Chondrocyte (in vitro differentiated cells): ENCODE measurements around the gene TCERG1L. TPM values are rescaled to one million over a fixed set of nuclear protein-coding genes. Genes with fewer than 3 reads are reported as not detected.

Source experiments
- DNase-seq: peaks from one replicate; pipeline ENCODE4 v3.0.0; 2021; ENCODE audit warnings: mixed read lengths, low spot score
- H3K27ac Mint-ChIP-seq: one replicate; pipeline ENCODE4 v1.8.0; 2021; ENCODE audit warnings: mild to moderate bottlenecking, moderate library complexity, mixed read lengths; ENCODE audit not compliant: unreplicated experiment
- H3K27me3 Mint-ChIP-seq: 2 replicates; pipeline ENCODE4 v1.8.0; 2021; ENCODE audit warnings: low read depth, mixed read lengths
- H3K36me3 Mint-ChIP-seq: 2 replicates; pipeline ENCODE4 v1.8.0; 2021; ENCODE audit warnings: low read depth, mixed read lengths
- H3K4me1 Mint-ChIP-seq: 2 replicates; pipeline ENCODE4 v1.8.0; 2021; ENCODE audit warnings: low read depth, mild to moderate bottlenecking, mixed read lengths
- H3K4me3 Mint-ChIP-seq: one replicate; pipeline ENCODE4 v1.8.0; 2021; ENCODE audit warnings: mild to moderate bottlenecking, moderate library complexity, mixed read lengths; ENCODE audit not compliant: unreplicated experiment
- H3K9me3 Mint-ChIP-seq: 2 replicates; pipeline ENCODE4 v1.8.0; 2021; ENCODE audit warnings: low read depth, mixed read lengths
- CTCF ChIP-seq: fragments of 200-600 bp; sonication (generic); IDR thresholded peaks from 2 replicates; pipeline ENCODE4 v1.5.0; 2021; ENCODE audit warnings: antibody characterized with exemption, mild to moderate bottlenecking, moderate library complexity
- total RNA-seq: library from RNA; stranded (reverse); gene quantifications from 3 replicates; pipeline ENCODE4 v1.2.1, GENCODE V29; 2021

Gene TCERG1L
- total RNA-seq, 1 donor from 2014 or later: not detected

- DNase-seq: no peak
- Mint-ChIP-seq H3K27me3 (no peaks in the 10 kb centered on the region), H3K4me1 (no peaks in the 10 kb centered on the region), H3K4me3 (no peak overlapping the region), H3K9me3 (peaks cover 24% of the 10 kb centered on the region), H3K27ac (no peak overlapping the region), H3K36me3 (no peaks in the 10 kb centered on the region)
- TF ChIP-seq CTCF: no peak
Observed at GRCh38 chr10:131269776-131270460, 41.6 kb downstream of the TCERG1L start.

DNA sequence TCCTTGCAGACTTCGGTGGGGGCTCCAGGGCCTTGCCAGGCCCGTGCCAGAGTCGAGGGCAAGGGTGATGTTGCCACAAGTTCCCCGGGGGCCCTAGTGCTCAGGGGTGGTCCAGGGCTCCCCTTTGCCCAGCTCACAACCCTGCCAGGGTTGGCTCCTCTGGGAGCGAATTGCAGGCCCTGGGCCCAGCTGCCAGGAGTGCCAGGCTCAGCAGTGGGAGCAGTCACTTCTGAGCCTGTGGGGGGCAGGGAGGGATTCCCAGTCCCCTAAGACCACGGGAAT, 43.8 kb downstream of the TCERG1L start:
- TF ChIP-seq CTCF: no peak
- DNase-seq: no peak
- Mint-ChIP-seq H3K4me1 (no peaks in the 10 kb centered on the region), H3K9me3 (peaks cover 31% of the 10 kb centered on the region), H3K4me3 (no peak overlapping the region), H3K27me3 (no peaks in the 10 kb centered on the region), H3K27ac (no peak overlapping the region), H3K36me3 (no peaks in the 10 kb centered on the region)

DNA sequence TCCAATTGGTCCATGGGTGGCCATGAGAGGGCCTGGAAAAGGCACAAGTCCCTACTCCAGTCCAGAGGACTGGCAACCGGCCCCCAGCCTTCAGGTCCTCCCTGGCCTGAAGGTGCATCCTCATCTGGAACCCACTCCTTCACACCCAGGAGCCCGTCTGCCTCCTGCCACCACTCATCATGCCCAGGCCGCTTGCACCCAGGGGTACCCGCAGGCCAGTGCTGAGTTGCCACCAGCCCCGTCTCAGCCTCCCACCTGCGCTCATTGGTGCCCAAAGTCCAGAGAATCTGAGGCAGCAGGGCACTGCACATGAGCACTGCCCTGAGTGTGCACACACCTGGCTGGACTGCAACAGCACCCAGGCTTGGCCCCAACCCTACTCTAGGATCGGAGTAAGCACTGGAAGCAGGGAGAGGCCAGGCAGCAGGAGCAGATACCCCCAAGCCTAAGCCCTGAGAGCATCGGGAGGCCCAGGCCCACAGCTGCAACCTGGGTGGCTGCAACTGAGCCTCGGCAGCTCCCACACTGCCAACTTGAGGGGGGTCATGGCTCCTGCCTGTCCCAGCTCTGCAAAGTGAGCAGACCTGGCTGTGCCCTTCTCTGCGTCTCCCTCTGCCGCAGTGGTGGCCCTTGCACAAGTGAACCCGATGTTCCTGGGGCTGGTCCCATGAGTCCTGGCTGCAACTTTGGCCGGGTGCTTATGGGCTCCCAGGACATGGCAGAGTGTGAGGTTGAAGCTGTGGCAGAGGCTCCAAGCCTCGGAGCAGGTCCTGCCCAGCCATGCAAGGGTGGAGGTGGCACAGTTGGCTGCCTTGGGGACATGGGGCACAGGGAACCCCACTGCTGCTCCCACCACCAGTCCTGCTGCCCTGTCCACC, 44.3 kb downstream of the TCERG1L start:
- H3K27me3 Mint-ChIP-seq: no peaks in the 10 kb centered on the region
- H3K4me3 Mint-ChIP-seq: no peak overlapping the region
- no peaks in the 10 kb centered on the region for H3K4me1 Mint-ChIP-seq
- peaks cover 31% of the 10 kb centered on the region for H3K9me3 Mint-ChIP-seq
- DNase-seq: no peak
- H3K27ac Mint-ChIP-seq: no peak overlapping the region
- TF ChIP-seq CTCF: no peak
- no peaks in the 10 kb centered on the region for H3K36me3 Mint-ChIP-seq

GRCh38 chr10:131264110-131264788, 47.3 kb downstream of the TCERG1L start:
- no peaks in the 10 kb centered on the region for H3K27me3 Mint-ChIP-seq
- no peak for TF ChIP-seq CTCF
- no peaks in the 10 kb centered on the region for H3K4me1 Mint-ChIP-seq
- no peaks in the 10 kb centered on the region for H3K36me3 Mint-ChIP-seq
- no peak overlapping the region for H3K27ac Mint-ChIP-seq
- H3K9me3 Mint-ChIP-seq: peaks cover 23% of the 10 kb centered on the region
- DNase-seq: no peak
- no peak overlapping the region for H3K4me3 Mint-ChIP-seq

- peaks cover 19% of the 10 kb centered on the region for H3K9me3 Mint-ChIP-seq
- no peak overlapping the region for H3K4me3 Mint-ChIP-seq
- no peaks in the 10 kb centered on the region for H3K27me3 Mint-ChIP-seq
- no peaks in the 10 kb centered on the region for H3K36me3 Mint-ChIP-seq
- no peak for DNase-seq
- H3K4me1 Mint-ChIP-seq: no peaks in the 10 kb centered on the region
- TF ChIP-seq CTCF: no peak
- no peak overlapping the region for H3K27ac Mint-ChIP-seq
Observed at GRCh38 chr10:131261890-131262475, 49.5 kb downstream of the TCERG1L start.
